Cardiac fibroblast (primary cell): Measurements from ENCODE around the gene ANKRD39.

ENCODE experiments used
- DNase-seq, 2 donors: peaks; one replicate each; pipeline versions ENCODE4 v3.0.0 to v3.0.0-alpha.2; 2010; ENCODE audit warnings: low read depth in 2 of 2
- H3K4me3 ChIP-seq, 2 donors: replicated peaks in 1 of 2; 1 replicate in 1 of 2; 2 replicates in 1 of 2; pipeline ENCODE4 v1.5.1; 2011; ENCODE audit warnings: low read depth in 2 of 2, low read length in 2 of 2, mild to moderate bottlenecking in 2 of 2, moderate library complexity in 1 of 2
- CTCF ChIP-seq: IDR thresholded peaks from one replicate; pipeline ENCODE4 v1.5.1; 2011; ENCODE audit warnings: low read depth, mild to moderate bottlenecking, low read length, inconsistent platforms

Gene ANKRD39

GRCh38 chr2:96815326-96816126 lies 42.3 kb downstream of the ANKRD39 start:
- peak overlapping the region; percentile 60 to 66 for H3K4me3 ChIP-seq
- TF ChIP-seq CTCF: no peak
- DNase-seq: peak; percentile 59 to 63

- H3K4me3 ChIP-seq: no peak overlapping the region
- no peak for DNase-seq
- TF ChIP-seq CTCF: no peak
These were observed 44.2 kb downstream of the ANKRD39 start for GRCh38 chr2:96813656-96814055.

GRCh38 chr2:96811917-96812316 lies 45.9 kb downstream of the ANKRD39 start:
- no peak overlapping the region for H3K4me3 ChIP-seq
- TF ChIP-seq CTCF: no peak

GRCh38 chr2:96810783-96811192 lies 47.0 kb downstream of the ANKRD39 start:
- TF ChIP-seq CTCF: no peak
- DNase-seq: no peak
- no peak overlapping the region for H3K4me3 ChIP-seq

More at GRCh38 chr2:96811917-96812316, 45.9 kb downstream of the ANKRD39 start:
- DNase-seq: peak; percentile 54 to 82

GRCh38 chr2:96809951-96810782 lies 47.6 kb downstream of the ANKRD39 start:
- no peak for TF ChIP-seq CTCF
- no peak for DNase-seq
- H3K4me3 ChIP-seq: no peak overlapping the region

GRCh38 chr2:96809216-96809882 lies 48.5 kb downstream of the ANKRD39 start:
- DNase-seq: no peak
- TF ChIP-seq CTCF: no peak
- H3K4me3 ChIP-seq: no peak overlapping the region
